22Rv1 (cell line): ENCODE data around the gene CALML5.

Experiments used
- CTCF ChIP-seq: fragments of 450-650 bp; IDR thresholded peaks from 2 replicates; pipeline ENCODE4 v1.5.1; 2017; ENCODE audit warnings: mild to moderate bottlenecking
- ZFX ChIP-seq: fragments of 450-650 bp; IDR thresholded peaks from 2 replicates; pipeline ENCODE4 v1.6.1; 2017; ENCODE audit warnings: antibody characterized with exemption, borderline replicate concordance

- TF ChIP-seq CTCF (no peak), ZFX (no peak)
These were observed 42.7 kb upstream of the CALML5 start for GRCh38 chr10:5542100-5542499.
